Measurements from ENCODE around the gene HNRNPH3. TPM values are rescaled to one million over a fixed set of nuclear protein-coding genes. Genes with fewer than 3 reads are reported as not detected.
A peak's percentile ranks its signal among the peaks of the same experiment; 100 is the strongest.

Gene HNRNPH3
- total and polyA plus RNA-seq, 2 experiments from 2014 or later: 87.2 to 367 TPM

- peaks cover 4% of the 10 kb centered on the region for H4K20me1 ChIP-seq (replicated peaks; ENCODE audit: insufficient read depth)
- no peak overlapping the region for H3K4me2 ChIP-seq
- peak overlapping the region; percentile 90 for H3K27ac Mint-ChIP-seq
- H3K79me2 ChIP-seq (replicated peaks; ENCODE audit: insufficient read depth): no peaks in the 10 kb centered on the region
- H3K4me3 Mint-ChIP-seq: no peak overlapping the region
- peaks cover 2% of the 10 kb centered on the region; the same call in 1 of the 3 replicates for H3K4me1 Mint-ChIP-seq
- H3K4me3 ChIP-seq: no peak overlapping the region
- peaks cover 14% of the 10 kb centered on the region for H3K36me3 ChIP-seq (ENCODE audit: insufficient read depth)
- peak overlapping the region; percentile 61; the same call in 1 of the 2 replicates for H3K27ac ChIP-seq (ENCODE audit: low read depth)
- H3K4me1 ChIP-seq (ENCODE audit: insufficient read depth): no peaks in the 10 kb centered on the region
- H3K27me3 ChIP-seq (ENCODE audit: insufficient read depth): no peaks in the 10 kb centered on the region
- peak; percentile 85 for DNase-seq (ENCODE audit: low spot score)
- peaks cover 6% of the 10 kb centered on the region; the same call in 1 of the 2 replicates for H3F3A ChIP-seq (replicated peaks; ENCODE audit: low read depth)
- H3K9me2 ChIP-seq (ENCODE audit: insufficient read depth): no peaks in the 10 kb centered on the region
- H3K27me3 Mint-ChIP-seq (ENCODE audit: insufficient read depth, low read depth, poor library complexity): peaks cover 1% of the 10 kb centered on the region
- TF ChIP-seq CTCF (conservative IDR thresholded peaks at IDR 0.05; ENCODE audit: low read depth in 2 of 2) (peak; percentile 84 to 85), POLR2AphosphoS5 (IDR thresholded peaks at IDR 0.05; ENCODE audit: low read depth) (no peak)
- peak; percentile 86 for ATAC-seq
- no peaks in the 10 kb centered on the region for H3K9me3 Mint-ChIP-seq
- H3K36me3 Mint-ChIP-seq (ENCODE audit: low read depth): peaks cover 52% of the 10 kb centered on the region
- no peak overlapping the region for H2AFZ ChIP-seq
Observed at GRCh38 chr10:68348265-68348741, 16.4 kb downstream of the HNRNPH3 start.

- ATAC-seq (no peak), DNase-seq (ENCODE audit: low spot score) (no peak)
- Mint-ChIP-seq H3K4me3 (no peak overlapping the region), H3K27me3 (ENCODE audit: insufficient read depth, low read depth, poor library complexity) (peaks cover 2% of the 10 kb centered on the region), H3K27ac (no peak overlapping the region), H3K4me1 (peaks cover 1% of the 10 kb centered on the region; the same call in 1 of the 3 replicates), H3K36me3 (ENCODE audit: low read depth) (peaks cover 36% of the 10 kb centered on the region), H3K9me3 (no peaks in the 10 kb centered on the region)
- Histone ChIP-seq H3F3A (replicated peaks; ENCODE audit: low read depth) (no peaks in the 10 kb centered on the region), H3K4me3 (no peak overlapping the region), H3K27ac (ENCODE audit: low read depth) (no peak overlapping the region), H3K79me2 (replicated peaks; ENCODE audit: insufficient read depth) (no peaks in the 10 kb centered on the region), H3K4me1 (ENCODE audit: insufficient read depth) (no peaks in the 10 kb centered on the region), H3K36me3 (ENCODE audit: insufficient read depth) (no peaks in the 10 kb centered on the region; the same call in 1 of the 2 replicates), H2AFZ (no peak overlapping the region), H3K27me3 (ENCODE audit: insufficient read depth) (no peaks in the 10 kb centered on the region), H4K20me1 (replicated peaks; ENCODE audit: insufficient read depth) (no peaks in the 10 kb centered on the region), H3K9me2 (ENCODE audit: insufficient read depth) (no peaks in the 10 kb centered on the region), H3K4me2 (no peak overlapping the region)
- TF ChIP-seq NANOG (IDR thresholded peaks at IDR 0.05; ENCODE audit: borderline replicate concordance): no peak
- no peak for TF ChIP-seq ETS1 (IDR thresholded peaks at IDR 0.05)
Observed at GRCh38 chr10:68353537-68353936, 21.7 kb downstream of the HNRNPH3 start.

GRCh38 chr10:68359189-68359588 lies 27.3 kb downstream of the HNRNPH3 start:
- Mint-ChIP-seq H3K27ac (no peak overlapping the region), H3K27me3 (ENCODE audit: insufficient read depth, low read depth, poor library complexity) (peaks cover 1% of the 10 kb centered on the region), H3K9me3 (no peaks in the 10 kb centered on the region), H3K36me3 (ENCODE audit: low read depth) (peaks cover 17% of the 10 kb centered on the region; the same call in 2 of the 3 replicates), H3K4me3 (no peak overlapping the region), H3K4me1 (no peaks in the 10 kb centered on the region)
- H3F3A ChIP-seq (replicated peaks; ENCODE audit: low read depth): no peaks in the 10 kb centered on the region
- H3K27me3 ChIP-seq (ENCODE audit: insufficient read depth): no peaks in the 10 kb centered on the region
- peaks cover 9% of the 10 kb centered on the region; the same call in 1 of the 2 replicates for H3K36me3 ChIP-seq (ENCODE audit: insufficient read depth)
- no peaks in the 10 kb centered on the region for H3K9me2 ChIP-seq (ENCODE audit: insufficient read depth)
- no peaks in the 10 kb centered on the region for H4K20me1 ChIP-seq (replicated peaks; ENCODE audit: insufficient read depth)
- ATAC-seq (no peak), DNase-seq (ENCODE audit: low spot score) (no peak)
- H3K4me2 ChIP-seq: no peak overlapping the region
- H3K4me3 ChIP-seq: no peak overlapping the region
- H3K79me2 ChIP-seq (replicated peaks; ENCODE audit: insufficient read depth): no peaks in the 10 kb centered on the region
- H3K4me1 ChIP-seq (ENCODE audit: insufficient read depth): no peaks in the 10 kb centered on the region
- no peak overlapping the region for H2AFZ ChIP-seq
- no peak overlapping the region for H3K27ac ChIP-seq (ENCODE audit: low read depth)
- TF ChIP-seq NANOG (IDR thresholded peaks at IDR 0.05; ENCODE audit: borderline replicate concordance): no peak
- no peak for TF ChIP-seq CREB1 (CRISPR knock-in tag; IDR thresholded peaks at IDR 0.05; ENCODE audit: low read depth)
- no peak for TF ChIP-seq ETS1 (IDR thresholded peaks at IDR 0.05)
- no peak for TF ChIP-seq STAT1 (IDR thresholded peaks at IDR 0.05; ENCODE audit: unreplicated experiment)

Data from GM23338 (cell line).